ENCODE results near the gene STK17B.
"Not testable (repeated sequence)": the region's sequence is repeated elsewhere in the genome, so short reads cannot be mapped to it uniquely, and the experiment has no call there.

STK17B gene

DNA sequence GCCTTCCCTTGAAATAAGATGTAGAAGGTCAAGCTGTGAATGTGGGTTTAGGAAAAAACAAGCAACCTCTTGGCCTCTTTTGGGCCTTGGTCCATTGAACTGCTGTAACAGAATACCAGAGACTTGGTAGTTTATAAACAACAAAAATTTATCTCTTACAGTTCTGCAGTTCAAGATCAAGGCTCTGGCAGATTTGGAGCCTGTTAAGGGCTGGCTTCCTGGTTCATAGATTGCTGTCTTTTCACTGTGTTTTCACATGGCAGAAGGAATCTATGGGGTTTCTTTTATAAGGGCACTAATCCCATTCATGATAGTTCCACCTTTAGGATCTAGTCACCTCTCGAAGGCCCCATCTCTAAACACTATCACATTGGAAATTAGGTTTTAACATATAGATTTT is 20.2 kb upstream of the STK17B start:
- no peaks in the 10 kb centered on the region for H3K4me1 Mint-ChIP-seq
- no peak overlapping the region for H3K27ac Mint-ChIP-seq
- H3K9me3 Mint-ChIP-seq: no peaks in the 10 kb centered on the region
- no peak overlapping the region for H3K4me3 Mint-ChIP-seq
- TF ChIP-seq, protein P1, sequence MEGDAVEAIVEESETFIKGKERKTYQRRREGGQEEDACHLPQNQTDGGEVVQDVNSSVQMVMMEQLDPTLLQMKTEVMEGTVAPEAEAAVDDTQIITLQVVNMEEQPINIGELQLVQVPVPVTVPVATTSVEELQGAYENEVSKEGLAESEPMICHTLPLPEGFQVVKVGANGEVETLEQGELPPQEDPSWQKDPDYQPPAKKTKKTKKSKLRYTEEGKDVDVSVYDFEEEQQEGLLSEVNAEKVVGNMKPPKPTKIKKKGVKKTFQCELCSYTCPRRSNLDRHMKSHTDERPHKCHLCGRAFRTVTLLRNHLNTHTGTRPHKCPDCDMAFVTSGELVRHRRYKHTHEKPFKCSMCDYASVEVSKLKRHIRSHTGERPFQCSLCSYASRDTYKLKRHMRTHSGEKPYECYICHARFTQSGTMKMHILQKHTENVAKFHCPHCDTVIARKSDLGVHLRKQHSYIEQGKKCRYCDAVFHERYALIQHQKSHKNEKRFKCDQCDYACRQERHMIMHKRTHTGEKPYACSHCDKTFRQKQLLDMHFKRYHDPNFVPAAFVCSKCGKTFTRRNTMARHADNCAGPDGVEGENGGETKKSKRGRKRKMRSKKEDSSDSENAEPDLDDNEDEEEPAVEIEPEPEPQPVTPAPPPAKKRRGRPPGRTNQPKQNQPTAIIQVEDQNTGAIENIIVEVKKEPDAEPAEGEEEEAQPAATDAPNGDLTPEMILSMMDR (IDR thresholded peaks at IDR 0.05; ENCODE audit: unreplicated experiment in 3 of 3): no peak
- H3K36me3 Mint-ChIP-seq (ENCODE audit: low read depth): no peaks in the 10 kb centered on the region
- H3K27me3 Mint-ChIP-seq (ENCODE audit: low read depth): no peaks in the 10 kb centered on the region

DNA sequence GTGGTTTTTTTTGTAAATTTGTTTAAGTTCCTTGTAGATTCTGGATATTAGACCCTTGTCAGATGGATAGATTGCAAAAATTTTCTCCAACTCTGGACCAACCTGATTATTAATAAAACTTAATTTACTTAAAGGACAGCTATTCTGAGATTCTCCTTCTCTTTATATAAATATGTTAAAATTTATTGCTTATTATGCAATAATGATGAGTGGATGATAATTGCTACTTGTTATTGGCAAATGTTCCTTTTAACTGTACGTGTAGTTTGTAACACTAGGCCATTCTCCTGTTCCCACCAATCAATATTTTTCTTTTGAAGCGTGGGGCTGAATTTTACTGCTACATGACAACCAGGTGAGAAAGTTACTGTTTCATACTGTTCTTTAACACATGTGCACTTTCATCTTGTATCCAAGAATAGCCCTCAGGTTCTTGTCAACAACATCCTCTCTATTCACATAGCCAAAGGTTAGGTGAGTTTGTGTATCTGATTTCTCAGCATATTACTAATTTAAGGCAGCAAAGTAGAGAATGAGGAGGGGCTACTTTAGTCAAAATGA is 16.6 kb upstream of the STK17B start:
- TF ChIP-seq, protein P1 (IDR thresholded peaks at IDR 0.05; ENCODE audit: unreplicated experiment in 3 of 3): no peak
- Mint-ChIP-seq H3K4me3 (no peak overlapping the region), H3K9me3 (no peaks in the 10 kb centered on the region), H3K36me3 (ENCODE audit: low read depth) (no peaks in the 10 kb centered on the region), H3K27me3 (ENCODE audit: low read depth) (no peaks in the 10 kb centered on the region), H3K27ac (no peak overlapping the region), H3K4me1 (no peaks in the 10 kb centered on the region)

DNA sequence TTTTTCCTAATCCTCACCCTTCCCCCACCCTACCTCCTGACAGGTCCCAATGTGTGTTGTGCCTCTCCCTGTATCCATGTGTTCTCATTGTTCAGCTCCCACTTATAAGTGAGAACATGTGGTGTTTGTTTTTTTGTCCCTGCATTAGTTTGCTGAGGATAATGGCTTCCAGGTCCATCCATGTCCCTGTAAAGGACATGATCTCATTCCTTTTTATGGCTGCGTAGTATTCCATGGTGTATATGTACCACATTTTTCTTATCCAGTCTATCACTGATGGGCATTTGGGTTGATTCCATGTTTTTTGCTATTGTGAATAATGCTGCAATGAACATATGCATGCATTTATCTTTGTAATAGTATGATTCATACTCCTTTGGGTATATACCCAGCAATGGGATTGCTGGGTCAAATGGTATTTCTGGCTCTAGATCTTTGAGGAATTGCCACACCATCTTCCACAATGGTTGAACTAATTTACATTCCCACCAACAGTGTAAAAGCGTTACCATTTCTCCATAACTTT is 15.9 kb upstream of the STK17B start:
- H3K4me3 Mint-ChIP-seq; H3K27me3 Mint-ChIP-seq (ENCODE audit: low read depth); H3K36me3 Mint-ChIP-seq (ENCODE audit: low read depth); H3K27ac Mint-ChIP-seq; H3K9me3 Mint-ChIP-seq; H3K4me1 Mint-ChIP-seq: not testable (repeated sequence)

DNA sequence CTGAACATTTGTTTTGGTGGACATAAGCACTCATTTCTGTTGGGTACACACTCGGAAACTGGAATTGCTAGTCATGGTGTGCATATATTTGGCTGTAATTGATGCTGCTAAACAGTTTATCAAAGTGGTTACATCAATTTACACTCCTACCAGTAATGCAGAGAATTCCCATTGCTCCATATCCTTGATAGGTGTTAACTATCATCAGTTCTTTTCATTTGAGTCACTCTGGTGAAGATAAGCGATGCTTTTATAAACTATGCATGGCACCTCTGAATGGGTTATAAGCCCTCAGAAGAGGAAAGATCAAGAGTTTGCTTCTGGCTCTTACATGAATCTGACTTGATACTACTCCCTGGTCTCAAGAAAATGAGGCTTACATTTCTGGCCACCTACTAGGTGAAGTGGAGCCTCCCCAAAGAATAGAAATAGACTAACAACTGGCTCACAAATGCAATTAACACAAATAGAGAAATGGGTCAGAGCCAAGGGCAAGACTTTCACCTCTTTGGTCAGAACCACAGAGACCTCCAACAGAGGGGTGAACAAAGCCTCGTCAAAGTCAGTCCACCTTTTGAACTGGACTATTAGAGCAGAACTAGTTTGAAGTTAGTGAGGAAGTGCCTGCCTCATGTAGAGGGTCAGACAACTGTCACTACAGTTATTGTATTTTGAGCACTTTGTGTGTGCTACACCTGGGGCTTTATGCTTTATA is 15.0 kb upstream of the STK17B start:
- H3K27ac Mint-ChIP-seq: no peak overlapping the region
- TF ChIP-seq, protein P1 (IDR thresholded peaks at IDR 0.05; ENCODE audit: unreplicated experiment in 3 of 3): no peak
- H3K27me3 Mint-ChIP-seq (ENCODE audit: low read depth): no peaks in the 10 kb centered on the region
- no peak overlapping the region for H3K4me3 Mint-ChIP-seq
- H3K36me3 Mint-ChIP-seq (ENCODE audit: low read depth): no peaks in the 10 kb centered on the region
- no peaks in the 10 kb centered on the region for H3K9me3 Mint-ChIP-seq
- no peaks in the 10 kb centered on the region for H3K4me1 Mint-ChIP-seq

DNA sequence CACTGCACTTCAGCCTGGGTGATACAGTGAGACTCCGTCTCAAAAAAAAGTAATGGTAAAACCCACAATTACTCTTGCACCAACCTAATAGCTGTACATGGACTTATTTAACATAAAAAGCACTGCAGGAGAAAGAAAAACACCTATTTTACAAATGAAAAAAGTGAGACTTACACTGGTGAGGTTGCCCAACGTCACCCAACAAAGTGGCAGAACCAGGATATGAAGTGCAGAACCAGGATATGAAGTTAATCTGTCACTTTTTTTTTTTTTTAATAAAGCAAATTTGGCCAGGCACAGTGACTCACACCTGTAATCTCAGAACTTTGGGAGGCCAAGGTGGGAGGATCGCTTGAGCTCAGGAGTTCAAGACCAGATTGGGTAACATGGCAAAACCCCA is 13.5 kb upstream of the STK17B start:
- Mint-ChIP-seq H3K36me3 (ENCODE audit: low read depth) (no peaks in the 10 kb centered on the region), H3K9me3 (no peaks in the 10 kb centered on the region), H3K27me3 (ENCODE audit: low read depth) (no peaks in the 10 kb centered on the region), H3K4me1 (no peaks in the 10 kb centered on the region), H3K4me3 (no peak overlapping the region), H3K27ac (no peak overlapping the region)
- TF ChIP-seq, protein P1 (IDR thresholded peaks at IDR 0.05; ENCODE audit: unreplicated experiment in 3 of 3): no peak

DNA sequence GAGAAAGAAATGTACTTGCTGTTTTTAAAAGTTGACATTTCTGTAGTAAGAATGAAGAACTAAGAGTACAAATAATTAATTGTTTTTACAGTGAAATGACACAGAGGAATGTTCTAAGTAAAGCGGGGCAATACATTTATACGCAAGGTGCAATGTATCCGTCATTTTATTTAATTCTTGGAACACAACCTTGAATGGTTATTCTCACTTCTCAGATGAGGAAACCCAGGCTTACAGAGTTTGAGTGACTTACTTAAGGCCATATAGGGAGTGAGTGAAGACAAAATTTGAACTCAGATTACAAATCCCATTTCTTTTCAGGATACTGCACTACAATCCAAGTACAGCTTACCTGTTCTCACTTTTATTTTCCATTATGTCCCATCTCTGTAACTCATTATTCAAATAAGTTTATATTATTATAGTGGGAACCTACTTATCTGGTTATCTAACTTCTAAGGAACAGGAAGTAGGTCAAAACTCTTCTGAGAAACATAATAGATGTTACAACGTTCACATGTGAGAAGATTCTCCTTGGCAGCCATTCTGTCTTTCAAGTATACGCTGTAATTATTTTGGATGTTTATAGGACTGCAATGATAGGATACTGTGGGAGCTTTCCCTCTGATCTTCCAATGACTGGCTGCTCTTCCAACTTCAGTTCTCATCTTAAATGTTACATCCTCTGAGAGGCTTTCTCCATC is 12.3 kb upstream of the STK17B start:
- H3K4me1 Mint-ChIP-seq: no peaks in the 10 kb centered on the region
- TF ChIP-seq, protein P1 (IDR thresholded peaks at IDR 0.05; ENCODE audit: unreplicated experiment in 3 of 3): no peak
- H3K4me3 Mint-ChIP-seq: no peak overlapping the region
- H3K36me3 Mint-ChIP-seq (ENCODE audit: low read depth): no peaks in the 10 kb centered on the region
- H3K9me3 Mint-ChIP-seq: no peaks in the 10 kb centered on the region
- H3K27me3 Mint-ChIP-seq (ENCODE audit: low read depth): no peaks in the 10 kb centered on the region
- H3K27ac Mint-ChIP-seq: peak overlapping the region in 1 of 3 experiments; percentile 28
